WERI-Rb-1 (cell line): ENCODE measurements around the gene GPATCH8.
"Not testable (repeated sequence)": the region's sequence is repeated elsewhere in the genome, so short reads cannot be mapped to it uniquely, and the experiment has no call there.

Source experiments
- DNase-seq: peaks from one replicate; pipeline ENCODE4 v3.0.0-alpha.2; 2020
- H3K27ac ChIP-seq: fragments of 250-450 bp; sonication (Bioruptor Pico); 2 replicates; pipeline ENCODE4 v1.5.1; 2020; ENCODE audit warnings: mild to moderate bottlenecking, moderate library complexity
- H3K27me3 ChIP-seq: fragments of 250-450 bp; sonication (Bioruptor Pico); 2 replicates; pipeline ENCODE4 v1.5.1; 2021; ENCODE audit warnings: mild to moderate bottlenecking, low read depth, moderate library complexity; ENCODE audit not compliant: insufficient read depth, severe bottlenecking
- H3K36me3 ChIP-seq: fragments of 250-450 bp; sonication (Bioruptor Pico); 2 replicates; pipeline ENCODE4 v1.5.1; 2020; ENCODE audit warnings: mild to moderate bottlenecking, moderate library complexity
- H3K4me3 ChIP-seq: 2 replicates; pipeline ENCODE4 v1.5.1; 2011; ENCODE audit warnings: low read depth, mild to moderate bottlenecking, control low read depth, low read length
- H3K9me3 ChIP-seq: fragments of 250-450 bp; sonication (Bioruptor Pico); 2 replicates; pipeline ENCODE4 v1.5.1; 2021; ENCODE audit warnings: mild to moderate bottlenecking, moderate library complexity; ENCODE audit not compliant: severe bottlenecking
- CTCF ChIP-seq: IDR thresholded peaks from 2 replicates; pipeline ENCODE4 v1.5.1; 2011; ENCODE audit warnings: low read depth, mild to moderate bottlenecking, control low read depth, inconsistent platforms, low read length

Gene GPATCH8

GRCh38 chr17:44367231-44367979 lies 135.8 kb downstream of the GPATCH8 start:
- Histone ChIP-seq H3K36me3 (no peaks in the 10 kb centered on the region), H3K27me3 (no peaks in the 10 kb centered on the region), H3K4me3 (no peak overlapping the region), H3K9me3 (no peaks in the 10 kb centered on the region), H3K27ac (no peak overlapping the region)
- TF ChIP-seq CTCF: no peak
- no peak for DNase-seq

- DNase-seq, H3K9me3 ChIP-seq, H3K4me3 ChIP-seq, H3K27me3 ChIP-seq, H3K36me3 ChIP-seq, H3K27ac ChIP-seq: not testable (repeated sequence)
Measured at GRCh38 chr17:44365051-44365450, 138.2 kb downstream of the GPATCH8 start.

GRCh38 chr17:44363613-44364159 lies 139.5 kb downstream of the GPATCH8 start, which contains the start of gene FAM171A2:
TSS of gene FAM171A2 (minus strand) at chr17:44363853. CDS start at chr17:44363714, 139 bp downstream.
- H3K27ac ChIP-seq: peak within 1 kb of the TSS; percentile 82
- H3K9me3 ChIP-seq: no peaks in the 10 kb centered on the region
- no peaks in the 10 kb centered on the region for H3K27me3 ChIP-seq
- DNase-seq: peak; percentile 76
- peaks cover 7% of the 10 kb centered on the region for H3K36me3 ChIP-seq
- peak within 1 kb of the TSS; percentile 92 for H3K4me3 ChIP-seq
- TF ChIP-seq CTCF: peak; percentile 80

- H3K4me3 ChIP-seq: peak overlapping the region; percentile 92
- H3K36me3 ChIP-seq: peaks cover 12% of the 10 kb centered on the region
- DNase-seq: peak; percentile 60
- H3K9me3 ChIP-seq: no peaks in the 10 kb centered on the region
- peak overlapping the region; percentile 82 for H3K27ac ChIP-seq
- H3K27me3 ChIP-seq: no peaks in the 10 kb centered on the region
- no peak for TF ChIP-seq CTCF
Measured at GRCh38 chr17:44362949-44363612, 140.1 kb downstream of the GPATCH8 start.

- no peaks in the 10 kb centered on the region for H3K9me3 ChIP-seq
- H3K27ac ChIP-seq: peak overlapping the region; percentile 82
- H3K4me3 ChIP-seq: peak overlapping the region; percentile 92
- H3K27me3 ChIP-seq: no peaks in the 10 kb centered on the region
- DNase-seq: peak; percentile 30
- no peak for TF ChIP-seq CTCF
- H3K36me3 ChIP-seq: peaks cover 16% of the 10 kb centered on the region
Measured at GRCh38 chr17:44362459-44362948, 140.7 kb downstream of the GPATCH8 start.
